Stimulated activated naive CD4-positive, alpha-beta T cell (primary cell): ENCODE results near the gene DHFR2.
A peak's percentile ranks its signal among the peaks of the same experiment; 100 is the strongest.
"Not testable (repeated sequence)": the region's sequence is repeated elsewhere in the genome, so short reads cannot be mapped to it uniquely, and the experiment has no call there.

Experiments
- DNase-seq, 6 experiments: peaks; one replicate each; lab custom pipeline; 2025; lab: John Stamatoyannopoulos, UW

The DHFR2 gene

GRCh38 chr3:94062513-94063404, at the start of gene DHFR2, which contains the start of gene NSUN3:
TSS of gene DHFR2 (minus strand) at chr3:94062916. CDS start at chr3:94061511, 1,405 bp downstream.
TSS of gene NSUN3 (plus strand) at chr3:94063061. CDS start at chr3:94063127, 66 bp downstream.
- peak; percentile 78 to 94 (median 86) for DNase-seq

- DNase-seq: no peak
Observed at GRCh38 chr3:94110854-94111253, 48.1 kb upstream of the DHFR2 start.

GRCh38 chr3:94110232-94110631, 47.5 kb upstream of the DHFR2 start:
- DNase-seq: not testable (repeated sequence)

GRCh38 chr3:94106268-94106667, 43.6 kb upstream of the DHFR2 start:
- no peak for DNase-seq

GRCh38 chr3:94101860-94102259, 39.1 kb upstream of the DHFR2 start:
- no peak for DNase-seq

GRCh38 chr3:94099311-94099710, 36.6 kb upstream of the DHFR2 start:
- no peak for DNase-seq

GRCh38 chr3:94098452-94098851, 35.7 kb upstream of the DHFR2 start:
- DNase-seq: no peak

DNA sequence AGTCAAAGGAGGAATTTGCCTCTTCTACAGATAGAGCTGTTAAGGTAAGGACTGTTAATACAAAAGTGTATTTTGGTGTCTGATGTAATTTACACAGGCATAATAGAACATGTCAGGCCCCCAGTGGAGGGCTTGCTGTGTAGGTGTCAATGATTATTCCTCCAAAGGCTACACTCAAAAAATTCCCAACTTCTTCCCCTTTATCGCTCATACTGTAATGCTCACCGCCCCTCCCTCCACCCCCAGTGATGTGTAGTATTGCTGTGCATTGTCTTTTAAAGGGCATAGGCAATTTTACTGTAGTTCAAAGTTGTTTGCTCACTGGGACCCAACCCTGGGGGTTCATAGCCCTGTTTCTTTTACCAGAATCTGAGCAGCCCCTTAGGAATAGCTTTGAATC, 32.4 kb upstream of the DHFR2 start:
- DNase-seq: no peak

GRCh38 chr3:94093151-94093550, 30.4 kb upstream of the DHFR2 start:
- no peak for DNase-seq

DNA sequence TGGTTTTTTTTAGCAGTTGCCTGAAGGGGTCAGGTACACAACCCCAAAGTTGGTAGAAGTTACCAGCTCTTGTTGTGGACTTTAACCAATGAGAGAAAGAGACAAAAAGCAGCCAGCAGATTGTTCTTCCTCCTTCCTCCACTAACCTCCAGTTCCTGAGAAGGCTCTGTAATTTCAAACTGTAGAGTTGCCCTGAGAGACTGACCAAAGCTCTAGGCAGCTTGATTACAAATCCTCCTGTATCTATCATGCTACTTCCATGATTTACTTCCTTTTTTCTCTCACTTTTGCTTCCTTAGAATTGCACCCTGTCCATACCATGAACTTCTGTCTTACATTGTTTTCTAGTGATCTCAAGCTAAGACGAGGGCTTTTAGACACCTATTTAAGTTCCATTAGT, 29.4 kb upstream of the DHFR2 start:
- DNase-seq: no peak

- DNase-seq: no peak
Observed at GRCh38 chr3:94089126-94089525, 26.4 kb upstream of the DHFR2 start.

- no peak for DNase-seq
Observed at GRCh38 chr3:94083261-94083660, 20.5 kb upstream of the DHFR2 start.

DNA sequence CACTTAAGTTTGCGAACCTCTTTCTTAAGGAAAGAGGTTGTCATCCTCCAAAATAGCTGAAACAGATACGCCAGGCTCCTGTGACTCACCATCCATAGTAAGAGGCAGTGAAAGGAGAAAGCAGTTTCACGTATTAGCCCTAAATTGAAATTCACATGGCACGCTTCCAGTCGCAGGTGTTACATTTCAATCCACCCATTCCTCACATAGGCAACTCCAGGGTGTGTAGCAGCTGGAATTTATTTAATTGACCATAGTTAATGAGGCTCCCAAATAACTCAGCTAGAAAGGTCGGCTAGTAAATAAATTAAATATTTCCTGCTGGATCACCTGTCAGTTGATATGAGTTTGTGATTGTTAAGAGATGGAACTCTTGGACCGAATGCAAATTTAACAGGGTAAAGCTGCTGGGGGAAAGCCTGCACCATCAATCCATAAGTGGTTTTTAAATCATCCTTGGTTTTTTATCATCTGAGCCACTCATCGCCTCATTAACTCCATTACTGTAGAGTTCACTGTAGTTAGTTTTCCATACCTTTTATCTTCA, 19.7 kb upstream of the DHFR2 start:
- no peak for DNase-seq

DNA sequence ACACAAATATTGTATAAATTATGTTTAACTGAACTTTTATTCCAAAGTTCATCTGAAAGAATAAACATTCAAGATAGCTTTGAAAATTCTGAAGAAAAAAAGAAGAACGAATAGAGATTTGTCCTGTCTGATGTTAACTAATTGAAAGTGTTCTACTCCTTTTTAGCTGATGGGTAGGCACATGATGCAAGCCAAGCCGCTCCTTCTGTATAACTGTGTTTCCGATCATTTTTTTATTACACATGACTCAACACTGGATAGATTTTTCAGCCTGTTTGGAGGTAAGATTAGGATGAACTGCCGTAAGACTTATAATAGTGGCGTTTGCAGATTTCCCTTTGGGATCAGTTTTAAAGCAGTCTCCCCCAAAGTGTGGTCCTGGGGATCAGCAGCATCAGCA, 19.2 kb upstream of the DHFR2 start:
- no peak for DNase-seq

- peak in 1 of 6 experiments; percentile 5 for DNase-seq
Observed at GRCh38 chr3:94080552-94080951, 17.8 kb upstream of the DHFR2 start.

- DNase-seq: no peak
Observed at GRCh38 chr3:94076055-94076454, 13.3 kb upstream of the DHFR2 start.

GRCh38 chr3:94071713-94072284, 9.1 kb upstream of the DHFR2 start:
- no peak for DNase-seq

DNA sequence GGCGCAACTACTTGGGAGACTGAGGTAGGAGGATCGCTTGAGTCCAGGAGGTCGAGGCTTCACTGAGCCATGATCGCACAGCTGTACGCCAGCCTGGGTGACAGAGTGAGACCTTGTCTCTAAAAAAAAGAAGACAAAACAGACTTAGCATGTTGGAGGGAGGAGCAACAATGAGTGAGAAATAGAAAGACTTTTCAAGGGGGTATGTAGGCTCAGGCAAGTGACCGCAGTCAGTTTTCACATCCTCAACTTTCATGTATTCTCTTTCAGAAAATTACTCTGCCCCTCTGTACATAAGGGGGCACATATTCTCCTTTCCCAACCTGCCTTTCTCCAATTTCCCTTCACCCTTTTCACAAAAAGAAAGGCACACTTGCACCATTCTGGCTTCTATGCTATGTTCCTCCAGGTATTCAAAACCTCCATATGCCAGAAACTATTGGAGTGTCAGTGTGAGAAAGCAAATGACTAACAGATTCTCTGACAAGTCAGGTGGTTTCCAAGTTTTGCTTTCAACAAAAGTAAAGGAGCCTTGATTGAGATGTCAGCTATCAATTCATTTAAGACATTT, 7.7 kb upstream of the DHFR2 start:
- no peak for DNase-seq

GRCh38 chr3:94069194-94069813, 6.6 kb upstream of the DHFR2 start:
- DNase-seq: peak in 2 of 6 experiments; percentile 33 to 36

- DNase-seq: no peak
Observed at GRCh38 chr3:94066506-94067500, 4.1 kb upstream of the DHFR2 start.
